ENCODE measurements around the gene GSC2. TPM values are rescaled to one million over a fixed set of nuclear protein-coding genes. Genes with fewer than 3 reads are reported as not detected.

Gene GSC2
- total RNA-seq, 1 experiment from 2014 or later = not detected

- Mint-ChIP-seq H3K27ac (ENCODE audit: unreplicated experiment) (no peak overlapping the region), H3K27me3 (ENCODE audit: insufficient read depth, unreplicated experiment) (no peaks in the 10 kb centered on the region), H3K4me3 (ENCODE audit: unreplicated experiment) (no peak overlapping the region), H3K9me3 (ENCODE audit: unreplicated experiment) (no peaks in the 10 kb centered on the region), H3K36me3 (ENCODE audit: insufficient read depth, unreplicated experiment) (peaks cover 11% of the 10 kb centered on the region), H3K4me1 (ENCODE audit: low read depth, unreplicated experiment) (peaks cover 11% of the 10 kb centered on the region)
- Histone ChIP-seq H3K4me3 (ENCODE audit: low read depth, low read length) (no peak overlapping the region), H3K36me3 (ENCODE audit: control insufficient read depth, insufficient read depth, low read length) (no peaks in the 10 kb centered on the region), H3K27me3 (replicated peaks; ENCODE audit: control insufficient read depth, insufficient read depth, low read length) (no peaks in the 10 kb centered on the region), H3K4me1 (peaks cover 5% of the 10 kb centered on the region; the same call in 1 of the 2 replicates), H3K9me3 (no peaks in the 10 kb centered on the region)
- intact Hi-C loops (cut with micrococcal nuclease; ENCODE audit: unreplicated experiment) = no loop called here
- no TSS peak for BruUV-seq (replicated peaks)
- no peak for DNase-seq
- ChIA-PET CTCF (interaction anchor here (0.6 kb wide), 1 partner anchor 264 kb away, joined by 3 read pairs; no protein-coding TSS in a partner anchor), POLR2A (interaction anchor here (0.5 to 0.9 kb wide), 2 partner anchors 18 to 244 kb away, joined by 3 to 4 read pairs; partner anchors contain the start of gene ESS2)
- TF ChIP-seq CTCF (IDR thresholded peaks at IDR 0.05; ENCODE audit: insufficient read depth in 1 of 2, low read depth in 1 of 2, low read length in 1 of 2, severe bottlenecking in 1 of 2, unreplicated experiment in 1 of 2) = no peak
Observed at GRCh38 chr22:19126309-19127273, 23.5 kb downstream of the GSC2 start.

GRCh38 chr22:19125474-19126308, 24.4 kb downstream of the GSC2 start:
- BruUV-seq (replicated peaks) = no TSS peak
- no peaks in the 10 kb centered on the region for H3K9me3 Mint-ChIP-seq (ENCODE audit: unreplicated experiment)
- H3K36me3 ChIP-seq (ENCODE audit: control insufficient read depth, insufficient read depth, low read length) = no peaks in the 10 kb centered on the region
- ChIA-PET POLR2A (no interaction called here), CTCF (no interaction called here)
- no peak overlapping the region for H3K27ac Mint-ChIP-seq (ENCODE audit: unreplicated experiment)
- H3K27me3 ChIP-seq (replicated peaks; ENCODE audit: control insufficient read depth, insufficient read depth, low read length) = no peaks in the 10 kb centered on the region
- no peak for TF ChIP-seq CTCF (IDR thresholded peaks at IDR 0.05; ENCODE audit: insufficient read depth in 1 of 2, low read depth in 1 of 2, low read length in 1 of 2, severe bottlenecking in 1 of 2, unreplicated experiment in 1 of 2)
- no peaks in the 10 kb centered on the region for H3K9me3 ChIP-seq
- no peaks in the 10 kb centered on the region for H3K27me3 Mint-ChIP-seq (ENCODE audit: insufficient read depth, unreplicated experiment)
- peaks cover 11% of the 10 kb centered on the region for H3K4me1 Mint-ChIP-seq (ENCODE audit: low read depth, unreplicated experiment)
- H3K4me3 ChIP-seq (ENCODE audit: low read depth, low read length) = no peak overlapping the region
- H3K36me3 Mint-ChIP-seq (ENCODE audit: insufficient read depth, unreplicated experiment) = peaks cover 17% of the 10 kb centered on the region
- DNase-seq = no peak
- intact Hi-C loops (cut with micrococcal nuclease; ENCODE audit: unreplicated experiment) = no loop called here
- no peak overlapping the region for H3K4me3 Mint-ChIP-seq (ENCODE audit: unreplicated experiment)
- peaks cover 7% of the 10 kb centered on the region for H3K4me1 ChIP-seq

GRCh38 chr22:19125011-19125410, 25.1 kb downstream of the GSC2 start:
- H3K4me1 Mint-ChIP-seq (ENCODE audit: low read depth, unreplicated experiment) = peaks cover 11% of the 10 kb centered on the region
- H3K27ac Mint-ChIP-seq (ENCODE audit: unreplicated experiment) = no peak overlapping the region
- H3K4me3 Mint-ChIP-seq (ENCODE audit: unreplicated experiment) = no peak overlapping the region
- Histone ChIP-seq H3K4me3 (ENCODE audit: low read depth, low read length) (no peak overlapping the region), H3K4me1 (peaks cover 14% of the 10 kb centered on the region), H3K36me3 (ENCODE audit: control insufficient read depth, insufficient read depth, low read length) (no peaks in the 10 kb centered on the region), H3K27me3 (replicated peaks; ENCODE audit: control insufficient read depth, insufficient read depth, low read length) (no peaks in the 10 kb centered on the region), H3K9me3 (no peaks in the 10 kb centered on the region)
- POLR2A ChIA-PET = no interaction called here
- CTCF ChIA-PET = no interaction called here
- no TSS peak for BruUV-seq (replicated peaks)
- intact Hi-C loops (cut with micrococcal nuclease; ENCODE audit: unreplicated experiment) = no loop called here
- H3K27me3 Mint-ChIP-seq (ENCODE audit: insufficient read depth, unreplicated experiment) = no peaks in the 10 kb centered on the region
- TF ChIP-seq CTCF (IDR thresholded peaks at IDR 0.05; ENCODE audit: insufficient read depth in 1 of 2, low read depth in 1 of 2, low read length in 1 of 2, severe bottlenecking in 1 of 2, unreplicated experiment in 1 of 2) = no peak
- DNase-seq = no peak
- H3K36me3 Mint-ChIP-seq (ENCODE audit: insufficient read depth, unreplicated experiment) = peaks cover 21% of the 10 kb centered on the region
- H3K9me3 Mint-ChIP-seq (ENCODE audit: unreplicated experiment) = no peaks in the 10 kb centered on the region

All from Caco-2 (cell line).